HEK293T (cell line): ENCODE results near the gene OR7E24.

Experiments used
- ARNT ChIP-seq: fragments of 450-650 bp; IDR thresholded peaks from 2 replicates; pipeline ENCODE4 v1.6.1; 2017; ENCODE audit warnings: mild to moderate bottlenecking
- BHLHE40 ChIP-seq: fragments of 450-650 bp; IDR thresholded peaks from 2 replicates; pipeline ENCODE4 v1.6.1; 2016; ENCODE audit warnings: mild to moderate bottlenecking, moderate library complexity, borderline replicate concordance
- CTBP1 ChIP-seq: fragments of 450-650 bp; IDR thresholded peaks from 2 replicates; pipeline ENCODE4 v1.6.1; 2016; ENCODE audit warnings: borderline replicate concordance
- FOXK2 ChIP-seq: fragments of 450-650 bp; IDR thresholded peaks from 2 replicates; pipeline ENCODE4 v1.6.1; 2016; ENCODE audit warnings: mild to moderate bottlenecking
- FOXM1 ChIP-seq: fragments of 450-650 bp; IDR thresholded peaks from 2 replicates; pipeline ENCODE4 v1.6.1; 2017; ENCODE audit warnings: mild to moderate bottlenecking, borderline replicate concordance
- HDGF ChIP-seq: fragments of 450-650 bp; IDR thresholded peaks from 2 replicates; pipeline ENCODE4 v1.6.1; 2017; ENCODE audit warnings: antibody characterized with exemption, borderline replicate concordance
- LEF1 ChIP-seq: fragments of 450-650 bp; IDR thresholded peaks from 2 replicates; pipeline ENCODE4 v1.6.1; 2017; ENCODE audit warnings: mild to moderate bottlenecking, borderline replicate concordance
- NFRKB ChIP-seq: fragments of 450-650 bp; IDR thresholded peaks from 2 replicates; pipeline ENCODE4 v1.6.1; 2016; ENCODE audit warnings: mild to moderate bottlenecking, moderate library complexity
- SP1 ChIP-seq: fragments of 450-650 bp; IDR thresholded peaks from 2 replicates; pipeline ENCODE4 v1.6.1; 2017
- SUZ12 ChIP-seq: fragments of 450-650 bp; IDR thresholded peaks from 2 replicates; pipeline ENCODE4 v1.6.1; 2016; ENCODE audit warnings: mild to moderate bottlenecking

DNA sequence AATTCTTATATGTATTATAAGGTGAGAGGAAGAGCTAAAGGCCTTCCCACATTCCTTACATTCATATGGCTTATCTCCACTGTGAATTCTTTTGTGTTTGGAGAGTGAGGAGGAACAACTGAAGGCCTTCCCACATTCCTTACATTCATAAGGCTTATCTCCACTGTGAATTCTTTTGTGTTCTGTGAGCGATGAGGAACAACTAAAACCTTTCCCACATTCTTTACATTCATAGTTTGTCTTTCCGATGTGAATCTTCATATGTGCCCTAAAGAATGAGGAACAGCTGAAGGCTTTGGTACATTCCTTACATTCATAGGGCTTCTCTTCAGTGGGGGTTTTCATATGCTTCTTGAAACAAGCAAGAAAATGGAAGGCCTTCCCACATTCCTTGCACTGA lies 45.6 kb downstream of the OR7E24 start:
- TF ChIP-seq NFRKB (no peak), ARNT (no peak), LEF1 (no peak), CTBP1 (no peak), SP1 (no peak), FOXK2 (no peak), SUZ12 (no peak), BHLHE40 (no peak), HDGF (no peak), FOXM1 (no peak)
